Lower lobe of right lung (tissue), 2 donors: ENCODE data around the gene MIB1. TPM values are rescaled to one million over a fixed set of nuclear protein-coding genes. Genes with fewer than 3 reads are reported as not detected.
"Not testable (repeated sequence)": the region's sequence is repeated elsewhere in the genome, so short reads cannot be mapped to it uniquely, and the experiment has no call there.

Experiments used
- ATAC-seq, 2 donors: fragments of 200-7000 bp; cut with Tn5 transposase; one replicate each; pipeline ENCODE4 v1.9.1; 2020 to 2022; ENCODE audit warnings: mild to moderate bottlenecking in 2 of 2, moderate library complexity in 2 of 2
- DNase-seq: peaks from one replicate; pipeline ENCODE4 v3.0.0-alpha.2; 2020
- H3K27ac ChIP-seq: fragments of 200-600 bp; one replicate; pipeline ENCODE4 v1.8.0; 2022
- H3K27me3 ChIP-seq: fragments of 200-600 bp; one replicate; pipeline ENCODE4 v1.8.0; 2022; ENCODE audit warnings: low read depth
- H3K36me3 ChIP-seq: fragments of 200-600 bp; one replicate; pipeline ENCODE4 v1.8.0; 2022; ENCODE audit warnings: mild to moderate bottlenecking
- H3K4me1 ChIP-seq: fragments of 200-600 bp; one replicate; pipeline ENCODE4 v1.8.0; 2022
- H3K4me3 ChIP-seq: fragments of 200-600 bp; one replicate; pipeline ENCODE4 v1.8.0; 2022; ENCODE audit warnings: mild to moderate bottlenecking
- H3K9me3 ChIP-seq: fragments of 200-600 bp; one replicate; pipeline ENCODE4 v1.8.0; 2022
- intact Hi-C: fragments of 100-400 bp; cut with DNase I; formaldehyde crosslinking; loops from one replicate; pipeline ENCODE4 v1.11.0; 2022
- total RNA-seq: library from RNA; stranded (reverse); fragmentation: NEBNext Ultra II Directional; extraction: Animal tissue kit (Norgen Biotek cat#: 25700); gene quantifications from one replicate; pipeline ENCODE4 v1.2.1, GENCODE V29; 2021
- TF ChIP-seq, protein P1 (sequence below): fragments of 200-600 bp; IDR thresholded peaks from one replicate; pipeline ENCODE4 v1.8.0; 2022; ENCODE audit warnings: antibody characterized with exemption, mild to moderate bottlenecking
- donor health status: DM: no; HTN: yes; CAD: no; lungs with severe emphysema.

MIB1 gene
- total RNA-seq, 1 donor from 2014 or later = 29.3 TPM

DNA sequence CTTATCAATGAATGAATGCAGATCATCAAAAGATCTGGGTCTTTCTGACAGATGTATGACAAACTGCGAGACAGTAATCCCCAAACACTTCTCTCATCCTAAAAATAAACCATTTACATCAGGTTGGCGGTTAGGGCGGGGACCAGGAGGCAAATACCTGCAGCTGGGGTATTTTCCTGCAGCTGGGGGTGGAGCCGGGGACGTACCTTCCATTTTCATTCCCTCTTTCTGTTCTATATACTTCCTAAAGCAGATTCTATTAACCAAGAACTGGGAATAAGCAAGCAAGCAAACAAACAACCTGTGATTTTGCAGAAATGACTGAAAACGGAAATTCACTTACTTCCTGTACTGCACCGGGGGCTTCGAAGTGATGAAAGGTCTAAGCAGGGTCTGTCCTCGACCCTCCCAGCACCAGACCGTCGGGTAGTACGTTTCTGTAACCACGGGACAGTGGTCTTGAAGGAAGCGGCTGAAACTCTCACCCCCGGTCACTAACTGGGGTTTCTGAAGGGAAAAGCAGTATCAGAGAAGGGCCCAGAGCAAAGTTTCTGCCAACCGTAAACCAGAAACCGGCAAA, 37.3 kb upstream of the MIB1 start:
- peak overlapping the region; percentile 96 for H3K27ac ChIP-seq
- intact Hi-C loops = no loop called here
- no peak for DNase-seq

DNA sequence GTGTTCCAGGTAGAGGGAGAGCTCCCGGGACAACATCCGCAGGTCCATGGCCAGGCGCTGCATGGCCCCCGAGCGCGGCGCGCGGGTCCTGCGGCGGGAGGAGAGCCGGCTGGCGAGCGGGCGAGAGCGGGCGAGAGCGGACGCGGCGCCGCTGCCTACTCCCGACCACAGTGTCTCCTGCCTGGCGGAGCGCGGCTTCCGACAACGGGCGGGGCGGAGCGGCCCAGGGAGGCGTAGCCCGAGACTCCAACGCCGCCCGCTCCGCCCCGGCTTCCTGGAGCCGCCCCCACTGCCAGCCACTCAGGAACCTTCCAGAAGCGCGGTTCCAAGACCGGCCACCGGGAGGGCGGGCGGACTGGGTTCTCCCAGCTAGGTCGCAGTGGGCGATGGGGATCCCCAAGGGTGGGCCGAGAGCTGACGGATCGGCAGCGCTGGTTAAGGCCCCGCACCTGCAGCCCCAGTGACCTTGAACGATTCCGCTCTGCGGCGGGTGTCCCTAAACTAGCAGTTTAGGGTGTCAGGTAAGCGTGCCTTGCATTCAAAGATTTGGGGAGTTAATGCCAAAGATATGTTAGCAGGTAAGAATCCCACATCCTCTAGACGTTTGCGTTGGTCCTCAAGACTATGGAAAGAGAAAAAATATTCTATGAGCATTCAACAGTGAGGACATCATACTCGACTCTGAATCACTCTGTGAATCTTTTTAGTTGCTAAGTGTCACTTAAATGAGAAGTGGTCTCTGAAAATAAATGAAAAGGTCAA, 35.8 kb upstream of the MIB1 start, which contains the start of gene ABHD3:
Gene ABHD3 (minus strand): TSS at position 172 of the 762 bp plus-strand sequence. CDS start 109 bp downstream, at position 63.
- DNase-seq = peak; percentile 97
- no peaks in the 10 kb centered on the region for H3K9me3 ChIP-seq
- no peaks in the 10 kb centered on the region for H3K27me3 ChIP-seq
- TF ChIP-seq, protein P1, sequence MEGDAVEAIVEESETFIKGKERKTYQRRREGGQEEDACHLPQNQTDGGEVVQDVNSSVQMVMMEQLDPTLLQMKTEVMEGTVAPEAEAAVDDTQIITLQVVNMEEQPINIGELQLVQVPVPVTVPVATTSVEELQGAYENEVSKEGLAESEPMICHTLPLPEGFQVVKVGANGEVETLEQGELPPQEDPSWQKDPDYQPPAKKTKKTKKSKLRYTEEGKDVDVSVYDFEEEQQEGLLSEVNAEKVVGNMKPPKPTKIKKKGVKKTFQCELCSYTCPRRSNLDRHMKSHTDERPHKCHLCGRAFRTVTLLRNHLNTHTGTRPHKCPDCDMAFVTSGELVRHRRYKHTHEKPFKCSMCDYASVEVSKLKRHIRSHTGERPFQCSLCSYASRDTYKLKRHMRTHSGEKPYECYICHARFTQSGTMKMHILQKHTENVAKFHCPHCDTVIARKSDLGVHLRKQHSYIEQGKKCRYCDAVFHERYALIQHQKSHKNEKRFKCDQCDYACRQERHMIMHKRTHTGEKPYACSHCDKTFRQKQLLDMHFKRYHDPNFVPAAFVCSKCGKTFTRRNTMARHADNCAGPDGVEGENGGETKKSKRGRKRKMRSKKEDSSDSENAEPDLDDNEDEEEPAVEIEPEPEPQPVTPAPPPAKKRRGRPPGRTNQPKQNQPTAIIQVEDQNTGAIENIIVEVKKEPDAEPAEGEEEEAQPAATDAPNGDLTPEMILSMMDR = peak; percentile 61
- peak within 1 kb of the TSS; percentile 93 for H3K4me3 ChIP-seq
- H3K36me3 ChIP-seq = peaks cover 14% of the 10 kb centered on the region
- intact Hi-C loops = no loop called here
- H3K4me1 ChIP-seq = peaks cover 9% of the 10 kb centered on the region
- ATAC-seq = peak; percentile 99
- H3K27ac ChIP-seq = peak within 1 kb of the TSS; percentile 96

More for the DNA sequence above, 37.3 kb upstream of the MIB1 start:
- H3K27me3 ChIP-seq = no peaks in the 10 kb centered on the region
- peaks cover 14% of the 10 kb centered on the region for H3K36me3 ChIP-seq
- H3K9me3 ChIP-seq = no peaks in the 10 kb centered on the region
- TF ChIP-seq, protein P1 = no peak
- peaks cover 9% of the 10 kb centered on the region for H3K4me1 ChIP-seq
- peak overlapping the region; percentile 93 for H3K4me3 ChIP-seq
- ATAC-seq = peak in 1 of 2 donors; percentile 1

DNA sequence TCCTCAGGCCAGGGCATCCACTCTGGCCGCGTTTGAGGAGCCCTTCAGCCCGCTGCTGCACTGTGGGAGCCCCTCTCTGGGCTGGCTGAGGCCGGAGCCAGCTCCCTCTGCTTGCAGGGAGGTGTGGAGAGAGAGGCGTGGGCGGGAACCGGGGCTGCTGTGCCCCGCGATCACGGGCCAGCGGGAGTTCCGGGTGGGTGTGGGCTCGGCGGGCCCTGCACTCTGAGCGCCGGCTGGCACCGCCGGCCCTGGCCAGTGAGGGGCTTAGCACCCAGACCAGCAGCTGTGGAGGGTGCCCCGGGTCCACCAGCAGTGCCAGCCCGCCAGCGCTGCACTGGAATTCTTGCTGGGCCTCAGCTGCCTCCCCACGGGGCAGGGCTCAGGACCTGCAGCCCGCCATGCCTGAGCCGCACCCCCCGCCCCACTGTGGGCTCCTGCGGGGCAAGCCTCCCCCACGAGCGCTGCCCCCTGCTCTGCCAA, 34.2 kb upstream of the MIB1 start:
- peaks cover 7% of the 10 kb centered on the region for H3K36me3 ChIP-seq
- no peaks in the 10 kb centered on the region for H3K27me3 ChIP-seq
- intact Hi-C loops = no loop called here
- H3K27ac ChIP-seq = no peak overlapping the region
- DNase-seq = no peak
- no peak for ATAC-seq
- no peaks in the 10 kb centered on the region for H3K9me3 ChIP-seq
- TF ChIP-seq, protein P1 = no peak
- no peak overlapping the region for H3K4me3 ChIP-seq
- H3K4me1 ChIP-seq = peaks cover 9% of the 10 kb centered on the region

DNA sequence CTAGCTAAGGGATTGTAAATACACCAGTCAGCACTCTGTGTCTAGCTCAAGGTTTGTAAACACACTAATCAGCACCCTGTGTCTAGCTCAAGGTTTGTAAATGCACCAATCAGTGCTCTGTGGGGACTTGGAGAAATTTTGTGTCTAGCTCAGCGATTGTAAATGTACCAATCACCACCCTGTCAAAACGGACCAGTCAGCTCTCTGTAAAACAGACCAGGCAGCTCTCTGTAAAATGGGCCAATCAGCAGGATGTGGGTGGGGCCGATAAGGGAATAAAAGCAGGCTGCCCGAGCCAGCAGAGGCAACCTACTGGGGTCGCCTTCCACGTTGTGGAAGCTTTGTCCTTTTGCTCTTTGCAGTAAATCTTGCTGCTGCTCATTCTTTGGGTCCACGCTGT, 33.5 kb upstream of the MIB1 start:
- H3K4me1 ChIP-seq, ATAC-seq, H3K27ac ChIP-seq, intact Hi-C loops, H3K9me3 ChIP-seq, H3K4me3 ChIP-seq, DNase-seq, H3K27me3 ChIP-seq, H3K36me3 ChIP-seq: not testable (repeated sequence)

DNA sequence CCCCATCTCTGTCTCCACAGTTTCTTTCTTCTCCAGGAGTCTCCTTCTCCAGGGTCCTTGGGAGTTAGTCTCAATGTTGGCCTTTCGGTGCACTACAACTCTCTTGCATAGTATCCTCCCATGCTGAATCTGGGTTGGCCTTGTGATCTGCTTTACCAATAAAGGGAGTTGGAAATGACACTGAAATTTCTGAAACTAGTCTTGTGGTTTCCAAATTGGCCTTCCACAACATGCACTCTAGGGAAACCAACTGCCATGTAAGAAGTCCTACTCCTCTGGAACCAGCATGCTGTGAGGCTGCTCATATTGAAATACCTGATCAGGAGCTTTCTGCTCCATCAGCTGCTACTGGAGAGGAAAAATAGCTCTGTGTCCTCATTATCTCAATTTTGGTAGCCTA, 26.1 kb upstream of the MIB1 start:
- TF ChIP-seq, protein P1 = no peak
- H3K27me3 ChIP-seq = no peaks in the 10 kb centered on the region
- no peak for ATAC-seq
- no peak for DNase-seq
- H3K4me3 ChIP-seq = no peak overlapping the region
- no peak overlapping the region for H3K27ac ChIP-seq
- intact Hi-C loops = no loop called here
- H3K4me1 ChIP-seq = no peaks in the 10 kb centered on the region
- peaks cover 5% of the 10 kb centered on the region for H3K9me3 ChIP-seq
- H3K36me3 ChIP-seq = no peaks in the 10 kb centered on the region

DNA sequence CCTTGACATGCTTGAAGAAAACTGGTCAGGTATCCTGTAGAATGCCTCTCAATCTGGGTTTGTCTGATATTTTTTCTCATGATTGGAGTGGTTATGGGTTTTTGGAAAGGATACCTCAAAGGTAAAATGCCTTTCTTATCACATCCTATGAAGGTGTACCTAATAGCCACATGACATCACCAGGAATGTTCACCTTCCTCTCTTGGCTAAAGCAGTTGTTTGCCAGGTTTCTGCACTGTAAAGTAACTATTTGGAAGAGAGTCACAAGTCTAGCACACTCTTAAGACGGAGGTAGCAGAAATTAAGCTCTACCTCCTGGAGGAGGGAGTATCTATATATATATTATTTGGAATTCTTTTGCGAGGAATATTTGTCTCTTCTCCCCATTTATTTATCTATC, 17.9 kb upstream of the MIB1 start:
- H3K4me1 ChIP-seq = no peaks in the 10 kb centered on the region
- no peaks in the 10 kb centered on the region for H3K9me3 ChIP-seq
- H3K4me3 ChIP-seq = no peak overlapping the region
- no peaks in the 10 kb centered on the region for H3K36me3 ChIP-seq
- H3K27me3 ChIP-seq = no peaks in the 10 kb centered on the region
- peak; percentile 77 to 95 for ATAC-seq
- TF ChIP-seq, protein P1 = no peak
- DNase-seq = no peak
- H3K27ac ChIP-seq = peak overlapping the region; percentile 11
- intact Hi-C loops = no loop called here
